D721Med (cell line): ENCODE results near the gene SEC62.

ENCODE experiments used
- DNase-seq: peaks from one replicate; pipeline ENCODE4 v3.0.0; 2011; ENCODE audit warnings: low spot score; ENCODE audit not compliant: insufficient read length
- FAIRE-seq: peaks from 2 replicates; lab custom pipeline; 2011; peaks lifted over from hg19 to GRCh38; lab: Jason Lieb, UNC
- TF ChIP-seq, protein P1 (sequence below): IDR thresholded peaks from 2 replicates; pipeline ENCODE4 v1.5.1; 2012; ENCODE audit warnings: mild to moderate bottlenecking, control low read depth; ENCODE audit not compliant: insufficient read depth; ENCODE audit errors: missing control alignments

The SEC62 gene

DNA sequence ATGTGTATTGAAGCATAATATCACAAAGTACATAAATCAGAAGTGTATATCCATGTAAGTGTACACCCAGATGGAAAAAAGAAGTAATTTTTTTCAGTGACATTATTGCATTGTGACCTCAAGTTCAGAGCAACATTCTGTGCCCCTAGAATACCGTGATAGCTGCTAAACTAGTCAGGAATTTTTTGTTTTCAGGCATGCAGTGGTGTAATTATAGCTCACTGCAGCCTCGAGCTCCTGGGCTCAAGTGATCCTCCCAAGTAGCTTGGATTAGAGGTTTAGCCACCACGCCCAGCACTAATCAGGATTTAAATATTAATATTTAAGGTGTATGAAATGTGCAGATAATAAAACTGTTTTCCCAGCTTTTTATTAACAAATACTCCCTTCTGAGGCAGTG is 25.5 kb downstream of the SEC62 start:
- TF ChIP-seq, protein P1, sequence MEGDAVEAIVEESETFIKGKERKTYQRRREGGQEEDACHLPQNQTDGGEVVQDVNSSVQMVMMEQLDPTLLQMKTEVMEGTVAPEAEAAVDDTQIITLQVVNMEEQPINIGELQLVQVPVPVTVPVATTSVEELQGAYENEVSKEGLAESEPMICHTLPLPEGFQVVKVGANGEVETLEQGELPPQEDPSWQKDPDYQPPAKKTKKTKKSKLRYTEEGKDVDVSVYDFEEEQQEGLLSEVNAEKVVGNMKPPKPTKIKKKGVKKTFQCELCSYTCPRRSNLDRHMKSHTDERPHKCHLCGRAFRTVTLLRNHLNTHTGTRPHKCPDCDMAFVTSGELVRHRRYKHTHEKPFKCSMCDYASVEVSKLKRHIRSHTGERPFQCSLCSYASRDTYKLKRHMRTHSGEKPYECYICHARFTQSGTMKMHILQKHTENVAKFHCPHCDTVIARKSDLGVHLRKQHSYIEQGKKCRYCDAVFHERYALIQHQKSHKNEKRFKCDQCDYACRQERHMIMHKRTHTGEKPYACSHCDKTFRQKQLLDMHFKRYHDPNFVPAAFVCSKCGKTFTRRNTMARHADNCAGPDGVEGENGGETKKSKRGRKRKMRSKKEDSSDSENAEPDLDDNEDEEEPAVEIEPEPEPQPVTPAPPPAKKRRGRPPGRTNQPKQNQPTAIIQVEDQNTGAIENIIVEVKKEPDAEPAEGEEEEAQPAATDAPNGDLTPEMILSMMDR: no peak
- DNase-seq: no peak

DNA sequence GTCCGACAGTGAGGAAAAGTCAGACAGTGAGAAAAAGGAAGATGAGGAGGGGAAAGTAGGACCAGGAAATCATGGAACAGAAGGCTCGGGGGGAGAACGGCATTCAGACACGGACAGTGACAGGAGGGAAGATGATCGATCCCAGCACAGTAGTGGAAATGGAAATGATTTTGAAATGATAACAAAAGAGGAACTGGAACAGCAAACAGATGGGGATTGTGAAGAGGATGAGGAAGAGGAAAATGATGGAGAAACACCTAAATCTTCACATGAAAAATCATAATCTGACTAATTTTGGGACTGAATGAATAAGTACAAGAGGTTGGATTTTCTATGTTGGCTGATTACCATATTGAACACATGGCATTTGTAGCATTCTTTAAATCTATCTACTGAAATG is 26.2 kb downstream of the SEC62 start:
- DNase-seq: no peak

More for the DNA sequence above, 25.5 kb downstream of the SEC62 start:
- peak; percentile 87 for FAIRE-seq

DNA sequence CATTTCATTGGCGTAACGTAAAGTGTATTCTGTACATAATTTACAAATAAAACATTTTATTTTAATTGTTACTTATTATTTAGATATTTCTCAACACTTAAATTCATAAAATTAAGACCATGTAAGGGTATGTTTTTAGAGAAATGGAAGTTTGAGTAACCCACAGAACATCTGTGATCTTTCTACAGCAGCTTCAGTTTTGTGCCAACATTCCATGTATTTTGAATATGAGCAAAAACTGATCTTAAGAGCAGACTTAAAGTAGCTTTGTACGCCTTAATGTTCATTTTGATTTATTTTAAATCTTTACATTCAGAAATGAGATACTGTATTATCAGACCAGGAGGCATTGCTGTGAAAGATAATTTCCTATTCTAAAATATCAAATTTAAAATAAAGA is 27.2 kb downstream of the SEC62 start:
- DNase-seq (no peak), FAIRE-seq (no peak)
- TF ChIP-seq, protein P1: no peak

More for the DNA sequence above, 26.2 kb downstream of the SEC62 start:
- TF ChIP-seq, protein P1: no peak
- FAIRE-seq: peak; percentile 70

DNA sequence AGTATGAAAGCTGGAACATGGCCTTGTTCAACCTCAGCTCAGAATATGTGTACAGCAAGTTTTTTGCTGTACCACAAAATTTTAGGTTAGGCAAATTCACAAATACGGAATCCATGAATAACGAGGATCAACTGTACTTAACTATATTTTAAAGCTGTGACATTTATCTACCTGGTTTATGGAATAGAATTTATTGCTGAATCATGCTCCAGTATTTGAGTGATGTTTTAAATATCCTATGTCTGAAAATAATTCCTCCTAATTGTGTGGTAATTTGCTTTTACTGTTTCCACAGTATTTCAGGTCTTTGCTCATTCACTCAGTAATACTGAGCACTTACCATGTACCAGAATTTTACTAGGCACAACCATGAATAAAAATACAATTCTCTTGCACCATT is 29.5 kb downstream of the SEC62 start:
- TF ChIP-seq, protein P1: no peak
- FAIRE-seq (peak; percentile 35), DNase-seq (no peak)

DNA sequence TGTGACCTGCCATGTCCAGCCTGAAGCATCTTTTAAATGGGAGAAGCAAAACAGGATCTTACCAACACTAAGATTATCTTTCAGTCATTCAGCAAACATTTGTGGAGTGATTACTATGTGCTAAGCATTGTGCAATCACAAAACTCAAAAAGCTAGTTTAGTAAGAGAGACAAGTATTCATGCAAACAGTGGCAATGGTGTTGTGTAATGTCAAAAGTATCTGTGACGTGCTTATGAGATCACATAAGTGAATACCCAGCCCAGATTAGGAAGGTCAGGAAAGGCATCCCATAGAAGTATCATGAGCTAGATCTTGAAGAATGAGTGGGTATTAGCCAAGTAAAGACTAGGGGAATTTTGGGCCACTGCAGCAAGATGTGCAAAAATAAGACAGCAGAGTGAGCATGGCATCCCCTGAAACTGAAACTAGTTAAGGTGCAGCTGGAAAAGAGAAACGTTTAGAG is 32.1 kb downstream of the SEC62 start:
- TF ChIP-seq, protein P1: no peak
- FAIRE-seq: no peak

DNA sequence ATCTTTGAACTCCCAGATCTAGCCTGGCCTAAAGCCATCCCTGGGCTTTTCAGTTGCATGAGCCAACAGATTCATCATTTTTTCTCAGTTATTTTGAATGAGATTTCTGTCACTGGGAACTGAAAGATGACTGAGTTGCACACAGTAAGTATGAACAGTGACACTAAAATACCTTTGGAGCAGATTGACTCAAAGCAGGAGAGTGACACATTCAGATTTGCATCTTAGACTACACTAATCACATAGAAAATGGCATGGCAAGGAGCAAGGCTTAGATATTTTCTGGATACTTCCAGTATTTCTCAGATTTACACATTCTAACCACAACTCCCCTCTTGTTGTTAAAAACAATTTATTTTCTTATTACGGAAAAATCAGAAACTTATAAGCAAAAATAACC is 32.8 kb downstream of the SEC62 start:
- TF ChIP-seq, protein P1: no peak
- FAIRE-seq: no peak
- no peak for DNase-seq

More for the DNA sequence above, 32.1 kb downstream of the SEC62 start:
- DNase-seq: no peak

DNA sequence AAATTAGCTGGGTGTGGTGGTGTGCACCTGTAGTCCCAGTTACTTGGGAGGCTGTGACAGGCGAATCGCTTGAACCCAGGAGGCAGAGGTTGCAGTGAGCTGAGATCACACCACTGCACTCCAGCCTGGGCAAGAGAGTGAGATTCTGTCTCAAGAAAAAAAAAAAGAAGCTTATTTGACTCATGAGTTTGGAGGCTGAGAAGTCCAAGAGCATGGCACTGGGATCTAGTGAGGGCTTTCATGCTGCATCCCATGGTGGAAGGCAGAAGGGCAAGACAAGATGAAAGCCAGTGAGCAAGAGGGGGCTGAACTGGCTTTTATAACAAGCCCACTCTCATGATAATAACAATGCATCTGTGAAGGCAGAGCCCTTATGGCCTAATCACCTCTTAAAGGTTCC is 33.4 kb downstream of the SEC62 start:
- TF ChIP-seq, protein P1: no peak
- FAIRE-seq (no peak), DNase-seq (no peak)
